Embryonic facial prominence (tissue), 1 donor: ENCODE data around the gene MN1.

Source experiments
- DNase-seq: peaks from one replicate; pipeline ENCODE4 v3.0.0-alpha.2; 2016; ENCODE audit errors: extremely low spot score

Gene MN1

DNA sequence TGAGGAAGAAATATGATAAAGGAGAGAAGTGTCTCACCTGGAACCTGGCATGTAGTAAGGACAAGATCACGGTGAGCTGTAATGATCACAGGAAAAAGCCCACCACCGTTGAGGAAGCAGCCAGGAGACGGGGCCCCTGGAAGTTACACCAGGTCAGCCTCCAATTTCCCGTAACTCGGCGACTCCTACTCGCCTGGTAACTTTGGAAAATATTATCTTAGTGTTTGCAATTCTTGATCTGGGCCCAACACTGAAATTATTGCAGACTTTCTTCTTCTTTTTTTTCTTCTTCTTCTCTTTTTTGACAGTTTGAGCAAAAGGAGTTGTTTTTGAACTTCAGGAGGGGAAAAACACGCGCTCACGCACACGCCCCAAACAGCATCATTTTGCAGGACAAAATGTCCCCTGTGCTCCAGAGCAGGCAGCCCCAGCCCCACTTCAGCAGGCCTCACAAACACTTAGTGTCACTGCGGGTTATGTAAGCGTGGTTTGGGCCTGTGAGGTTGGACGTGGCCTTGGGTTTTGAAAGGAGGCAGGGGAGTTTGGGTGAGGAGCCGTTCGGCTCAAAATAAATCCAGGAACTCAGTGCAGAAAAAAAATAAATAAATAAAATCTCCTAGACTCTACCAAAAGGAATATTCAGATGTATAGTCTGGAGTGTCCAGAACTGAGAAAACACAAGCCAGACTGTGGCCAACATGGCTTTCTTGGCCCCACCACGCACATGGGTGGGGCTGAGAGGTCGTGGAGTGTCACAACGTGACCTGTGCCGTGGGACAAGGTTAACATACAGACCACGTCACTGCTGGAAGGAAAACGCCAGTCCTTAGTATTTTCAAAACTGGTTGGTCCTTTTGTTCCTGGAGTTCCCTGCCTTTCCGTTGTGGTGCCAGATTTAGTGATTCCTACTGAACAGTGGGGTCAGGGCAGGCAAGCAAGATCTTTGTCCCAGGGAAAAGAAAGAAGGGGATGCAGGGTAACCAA lies 26.3 kb upstream of the MN1 start:
- DNase-seq: no peak

DNA sequence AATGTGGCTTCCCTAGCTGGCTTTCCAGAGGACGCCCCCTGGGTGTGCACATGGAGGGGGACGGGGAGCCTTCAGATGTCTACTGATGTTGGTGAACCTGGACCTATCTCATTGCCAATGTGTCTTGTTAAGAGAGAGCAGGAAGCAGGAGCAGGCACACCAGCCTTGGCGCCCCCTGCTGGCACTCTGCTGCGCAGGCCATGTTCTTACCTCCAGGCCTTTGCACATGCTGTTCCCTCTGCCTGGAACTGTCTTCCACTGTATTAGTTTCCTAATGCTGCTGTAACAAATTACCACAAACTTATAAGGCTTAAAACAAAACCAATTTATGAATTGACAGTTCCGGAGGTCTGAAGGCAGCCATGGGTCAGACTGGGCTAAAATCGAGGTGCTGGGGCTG lies 23.6 kb upstream of the MN1 start:
- DNase-seq: no peak

DNA sequence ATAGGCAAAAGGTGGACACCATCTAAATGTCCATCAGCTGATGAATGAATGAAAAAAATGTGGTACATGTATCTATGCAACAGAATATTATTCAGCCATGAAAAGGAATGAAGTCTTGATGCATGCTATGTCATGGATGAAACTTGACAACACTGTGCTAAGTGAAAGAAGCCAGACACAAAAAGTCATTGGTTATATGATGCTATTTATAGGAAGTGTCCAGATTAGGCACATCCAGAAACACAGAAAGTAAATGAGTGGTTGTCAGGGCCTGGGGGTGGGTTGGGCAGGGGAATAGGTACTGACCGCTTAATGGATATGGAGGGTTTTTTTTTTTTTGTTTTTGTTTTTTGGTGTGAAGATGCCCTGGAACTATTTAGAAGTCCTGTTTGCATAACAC lies 21.7 kb upstream of the MN1 start:
- DNase-seq: no peak

DNA sequence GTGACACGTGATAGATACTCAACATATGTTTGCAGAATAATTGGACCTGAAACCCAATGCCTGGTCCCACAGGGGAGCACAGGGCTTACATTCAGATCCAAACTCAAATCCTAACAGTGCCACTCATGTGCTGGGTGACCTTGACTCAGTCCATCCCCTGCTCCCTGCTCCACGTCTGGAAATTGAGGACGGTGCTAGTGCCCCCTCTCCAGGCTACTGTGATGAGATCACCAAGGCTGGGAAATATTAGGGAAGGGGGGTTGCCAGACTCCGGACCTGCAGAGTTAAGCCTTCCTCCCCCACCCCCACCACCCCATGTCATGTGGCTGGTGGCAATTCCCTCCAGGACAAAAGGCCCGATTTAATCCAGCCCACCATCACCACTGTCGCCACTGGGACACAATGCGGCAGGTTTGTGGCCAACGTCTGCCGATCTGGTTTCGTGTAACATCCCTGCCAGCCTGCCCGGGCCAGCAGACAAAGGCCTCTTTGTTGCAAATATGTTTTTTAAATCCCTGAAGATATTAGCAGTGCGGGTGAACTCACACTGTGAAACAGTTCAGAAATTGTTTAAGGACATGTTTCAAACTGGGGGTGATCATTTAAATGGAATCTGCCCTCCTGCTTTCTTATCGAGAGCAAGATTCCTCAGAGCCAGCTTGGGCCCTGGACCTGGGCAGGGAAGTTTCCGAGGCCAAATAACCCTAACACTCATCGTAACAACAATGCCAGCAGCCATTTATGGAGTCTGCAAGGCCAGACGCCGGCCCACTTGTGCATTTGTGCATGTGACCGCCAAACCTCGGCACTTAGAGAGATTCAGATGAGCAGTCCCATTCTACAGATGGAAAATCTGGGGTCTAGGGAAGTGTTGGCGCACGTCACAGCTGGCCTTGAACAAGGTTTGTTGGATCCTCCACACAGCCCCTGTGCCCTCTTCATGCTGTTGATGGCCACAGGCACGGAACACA lies 19.6 kb upstream of the MN1 start:
- no peak for DNase-seq

DNA sequence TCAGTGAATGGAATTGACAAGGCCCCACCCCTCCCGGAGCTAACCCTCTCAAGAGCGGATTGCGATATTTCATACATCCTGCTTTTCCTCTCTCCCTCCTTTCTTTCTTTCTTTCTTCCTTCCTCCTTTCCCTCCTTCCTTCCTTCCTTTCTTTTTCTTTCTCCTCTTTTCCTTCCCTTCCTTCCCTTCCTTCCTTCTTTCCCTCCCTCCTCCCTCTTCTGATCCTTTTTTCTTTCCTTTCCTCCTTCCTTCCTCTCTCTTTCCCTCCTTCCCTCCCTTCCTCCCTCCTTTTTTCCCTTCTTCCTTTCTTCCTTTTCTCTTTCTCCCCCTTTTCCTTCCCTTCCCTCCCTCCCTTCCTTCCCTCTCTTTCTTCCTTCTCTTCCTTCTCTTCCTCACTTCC lies 15.0 kb upstream of the MN1 start:
- DNase-seq: no peak

DNA sequence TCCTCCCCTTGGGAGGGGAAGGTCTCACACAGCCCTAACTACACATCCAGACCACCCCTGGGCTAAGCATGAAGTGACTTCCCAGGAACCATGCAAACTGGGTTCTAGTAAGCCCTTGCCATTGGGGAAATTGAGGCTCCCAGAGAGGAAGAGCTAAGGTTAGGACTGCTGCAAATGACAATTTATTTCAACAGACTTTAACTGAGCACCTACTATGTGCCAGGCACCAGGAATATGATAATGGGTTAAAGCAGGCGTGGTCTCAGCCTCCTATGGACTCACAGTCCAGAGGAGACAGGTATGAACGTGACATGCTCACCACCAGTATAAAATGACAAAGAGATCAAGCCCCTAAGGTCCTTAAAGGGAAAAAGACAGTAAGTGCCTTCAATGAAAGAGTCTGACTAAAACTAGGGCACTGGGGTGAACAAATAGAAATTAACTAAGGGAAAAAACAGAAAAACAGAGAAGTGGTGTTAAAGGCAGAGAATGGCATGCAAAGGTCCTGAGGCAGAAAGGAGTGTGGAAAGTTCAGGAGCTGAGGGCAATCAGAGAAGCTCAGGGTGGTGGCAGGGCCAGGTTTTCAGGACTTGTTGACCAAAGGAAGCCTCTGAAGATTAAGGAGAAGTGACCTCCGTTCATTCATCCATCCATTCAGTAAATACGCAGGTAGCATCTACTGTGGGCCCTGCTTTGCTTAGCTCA lies 14.4 kb upstream of the MN1 start:
- DNase-seq: no peak

DNA sequence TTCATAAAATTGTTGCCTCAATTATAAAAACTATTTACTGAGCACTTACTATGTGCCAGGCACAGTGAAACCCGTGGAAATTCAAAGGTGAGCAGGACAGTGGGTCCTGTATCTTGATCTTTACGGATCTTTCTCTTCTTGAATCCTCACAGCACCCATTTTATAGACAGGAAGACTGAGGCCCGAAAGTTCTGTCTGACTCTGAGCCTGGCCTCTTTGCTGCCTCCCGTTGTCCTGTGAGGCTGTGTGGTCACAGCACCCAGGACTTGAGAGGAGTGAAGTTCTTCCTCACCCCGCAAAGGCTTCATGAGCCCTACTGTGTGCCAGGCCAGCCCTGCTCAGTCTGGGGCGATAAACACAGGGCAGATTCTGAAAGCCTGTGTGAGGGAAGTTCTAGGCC lies 13.4 kb upstream of the MN1 start:
- no peak for DNase-seq

DNA sequence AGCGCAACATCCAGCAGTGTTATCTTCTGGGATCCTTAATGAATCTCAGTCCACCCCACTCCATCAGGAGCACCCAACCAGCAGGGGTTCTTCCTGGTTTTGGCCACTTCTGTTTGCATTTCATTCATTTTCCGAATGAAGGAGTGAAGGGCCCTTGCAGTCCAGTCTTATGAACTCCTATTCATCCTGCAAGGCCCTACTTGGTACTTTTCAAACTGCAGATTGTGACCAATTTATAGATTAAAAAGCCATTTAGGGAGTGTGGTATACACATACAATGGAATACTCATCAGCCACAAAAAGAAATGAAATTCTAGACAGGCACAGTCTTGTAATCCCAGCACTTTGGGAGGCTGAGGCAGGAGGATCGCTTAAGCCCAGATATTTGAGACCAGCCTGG lies 10.2 kb upstream of the MN1 start:
- DNase-seq: no peak

DNA sequence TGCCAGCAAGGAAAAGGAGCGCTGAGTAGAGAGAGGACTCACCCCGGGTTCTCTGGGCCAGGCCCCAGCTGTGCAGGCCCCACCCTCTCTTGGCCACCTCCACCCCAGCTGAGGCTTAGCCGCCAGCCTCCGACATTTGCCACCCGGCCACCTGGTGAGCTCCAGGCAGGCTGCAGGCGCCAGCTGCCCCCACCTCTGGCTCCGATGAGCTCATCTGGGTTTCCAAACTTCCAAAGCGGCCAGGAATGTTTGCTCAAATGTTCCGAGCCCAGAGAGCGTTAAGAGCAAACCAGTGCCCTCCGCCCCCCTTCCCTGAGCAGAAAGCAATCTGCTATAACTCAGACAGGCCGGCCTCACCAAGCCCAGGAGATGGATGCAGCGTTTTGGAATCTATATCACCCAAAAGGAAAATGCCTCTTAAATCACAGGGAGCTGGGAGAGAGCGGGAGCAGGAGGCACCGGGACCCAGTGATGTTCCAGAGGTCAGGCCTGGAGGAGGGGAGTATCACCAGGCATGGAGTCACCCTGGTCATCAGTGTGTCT lies 9.1 kb upstream of the MN1 start:
- DNase-seq: no peak

DNA sequence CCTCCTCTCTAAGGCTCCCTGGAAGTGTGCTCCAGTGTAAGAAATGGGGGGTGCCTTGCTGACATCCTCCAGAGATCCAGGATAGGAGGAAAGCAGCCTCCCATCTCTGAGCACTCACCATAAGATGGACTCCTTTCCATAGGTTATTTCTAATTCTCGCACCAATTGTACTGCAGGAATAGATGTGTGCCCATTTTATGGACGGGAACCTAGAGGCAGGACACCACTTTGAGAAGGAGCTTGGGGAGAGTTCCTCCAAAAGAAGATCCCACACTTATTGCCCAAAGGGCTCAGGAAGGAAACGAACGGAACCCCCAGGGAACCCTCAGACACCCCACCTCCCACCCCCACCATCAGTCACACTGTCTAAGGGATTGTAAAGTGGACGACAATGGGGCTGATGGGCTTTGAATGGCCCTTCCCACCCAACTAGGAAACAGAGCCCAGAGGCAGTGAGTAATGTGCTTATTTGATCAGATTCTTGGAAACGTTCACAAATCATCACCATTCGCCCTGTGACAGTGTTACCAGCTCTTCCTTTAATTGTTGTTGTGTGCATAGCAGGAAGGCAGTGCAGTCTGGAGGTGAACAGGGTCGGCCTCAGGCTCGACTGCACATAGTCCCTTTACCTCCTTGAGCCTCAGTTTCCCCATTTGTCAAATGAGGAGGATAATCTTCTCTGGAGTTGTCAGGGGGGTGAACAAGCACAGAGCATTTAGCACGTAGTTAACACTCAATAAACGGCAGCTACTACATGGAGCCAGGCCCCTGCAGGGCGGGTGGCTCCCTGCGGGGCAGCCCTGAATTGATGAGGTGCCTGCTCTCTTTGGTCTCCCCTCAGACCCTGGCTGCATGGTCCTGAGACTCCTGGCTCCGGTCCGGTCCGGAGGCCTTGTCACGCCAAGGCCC lies 8.4 kb upstream of the MN1 start:
- DNase-seq: peak; percentile 4

DNA sequence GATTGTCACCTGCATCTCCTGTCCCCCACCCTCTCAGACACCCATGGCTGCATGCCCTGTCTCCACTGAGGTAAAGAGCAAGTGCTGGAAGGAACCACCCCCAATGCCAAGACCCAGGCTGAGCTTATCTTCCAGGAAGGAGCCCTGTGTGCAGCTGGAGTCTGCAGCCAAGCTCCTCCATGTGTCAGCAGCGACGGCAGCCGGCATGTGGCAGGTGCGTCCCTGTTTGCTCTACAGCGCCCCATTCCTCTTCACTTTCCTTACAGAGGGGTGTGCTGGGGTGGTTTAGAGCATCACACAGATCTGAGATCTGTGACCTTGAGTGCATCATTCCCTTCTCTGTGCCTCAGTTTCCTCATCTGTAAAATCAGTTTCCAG lies 7.7 kb upstream of the MN1 start:
- peak; percentile 5 for DNase-seq

DNA sequence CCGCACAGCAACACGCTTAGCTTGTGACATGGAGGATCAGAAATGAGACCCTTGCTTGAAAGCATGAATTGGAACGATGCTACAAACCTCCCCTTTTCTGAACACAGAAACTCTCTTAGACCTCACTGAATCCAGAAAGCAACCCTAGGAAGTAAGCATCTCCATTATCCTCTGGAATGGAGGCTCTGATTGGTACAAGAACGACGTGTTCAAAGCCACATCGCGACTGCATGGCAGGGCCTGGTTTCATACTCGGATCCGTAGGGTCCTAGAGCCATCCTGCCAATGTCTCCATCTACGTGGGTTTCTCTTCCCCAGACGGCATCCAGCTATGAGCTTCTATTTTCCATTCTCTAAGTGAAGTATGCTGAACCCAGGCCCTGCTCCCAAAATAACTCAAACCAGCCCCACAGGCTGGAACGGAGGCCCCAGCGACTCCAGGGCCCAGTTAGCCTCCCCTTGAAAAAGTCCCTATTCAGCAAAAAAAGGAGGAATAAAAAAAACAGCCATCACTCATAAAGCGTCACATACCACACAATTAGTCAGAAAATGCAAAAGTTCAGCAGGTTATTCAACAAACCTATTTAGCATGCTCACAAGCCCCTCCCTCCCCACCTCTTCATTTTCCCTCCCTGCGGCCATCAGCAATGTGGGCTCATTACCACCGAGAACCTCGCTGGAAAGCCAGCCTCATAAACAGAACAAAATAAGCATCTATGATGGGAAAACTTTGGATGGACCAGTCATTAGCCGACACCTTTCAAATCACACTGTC lies 7.1 kb upstream of the MN1 start:
- no peak for DNase-seq

DNA sequence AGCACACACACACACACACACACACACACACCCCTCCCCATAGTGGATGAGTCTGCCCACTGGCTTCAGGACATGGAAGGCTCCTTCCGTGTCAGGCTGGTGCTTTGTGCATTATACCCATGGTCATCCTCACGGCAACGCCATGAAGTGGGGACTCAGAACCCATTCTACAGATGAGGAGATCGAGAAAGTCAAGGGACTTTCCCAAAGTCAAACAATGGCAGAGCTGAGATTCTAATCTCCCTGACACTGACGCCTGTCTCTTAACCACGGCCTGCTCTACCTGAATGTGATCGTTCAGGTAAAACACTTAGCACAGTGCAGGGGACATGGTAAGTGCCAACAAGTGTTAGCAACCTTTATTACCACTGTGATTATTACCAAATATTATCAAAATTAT lies 4.3 kb upstream of the MN1 start:
- no peak for DNase-seq

DNA sequence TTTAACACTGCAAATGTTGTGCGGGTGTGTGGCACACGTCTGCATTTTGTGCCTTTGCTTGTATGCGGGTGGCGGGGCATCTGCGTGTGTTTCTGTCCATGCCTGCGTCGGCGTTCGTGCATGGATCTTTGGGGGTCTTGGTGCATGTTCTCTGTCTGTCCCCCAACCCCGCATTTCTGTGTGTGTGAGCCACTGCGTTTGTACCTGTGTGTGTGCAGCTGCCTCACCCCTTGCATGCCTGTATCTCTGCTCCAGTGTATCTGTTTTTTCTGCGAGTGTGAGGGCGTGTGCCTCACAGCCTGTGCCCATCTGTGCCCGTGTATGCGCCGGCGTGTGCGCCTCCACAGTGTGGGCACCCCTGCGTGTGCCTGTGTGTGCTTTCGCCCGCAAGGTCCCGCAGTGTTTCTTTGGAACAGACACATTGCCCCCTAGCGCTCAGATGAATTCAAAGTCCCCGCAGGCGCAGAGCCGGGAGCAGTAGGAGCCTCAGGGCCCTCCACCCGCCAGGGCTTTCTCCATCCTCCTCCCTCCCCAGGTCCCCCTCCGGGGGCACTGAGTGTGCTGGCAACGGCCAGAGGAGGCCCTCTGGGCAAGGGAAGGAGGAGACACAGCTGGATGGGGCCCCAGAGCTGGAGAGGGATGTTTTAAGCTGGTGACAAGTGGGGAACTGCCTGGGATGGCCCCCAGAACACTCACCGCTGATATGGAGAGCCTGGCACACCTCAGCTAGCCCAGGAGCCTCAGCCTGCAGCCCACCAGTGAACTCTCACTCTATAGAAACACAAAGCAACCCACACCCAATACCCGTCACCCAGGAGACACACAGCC lies 3.1 kb upstream of the MN1 start:
- DNase-seq: peak; percentile 6

DNA sequence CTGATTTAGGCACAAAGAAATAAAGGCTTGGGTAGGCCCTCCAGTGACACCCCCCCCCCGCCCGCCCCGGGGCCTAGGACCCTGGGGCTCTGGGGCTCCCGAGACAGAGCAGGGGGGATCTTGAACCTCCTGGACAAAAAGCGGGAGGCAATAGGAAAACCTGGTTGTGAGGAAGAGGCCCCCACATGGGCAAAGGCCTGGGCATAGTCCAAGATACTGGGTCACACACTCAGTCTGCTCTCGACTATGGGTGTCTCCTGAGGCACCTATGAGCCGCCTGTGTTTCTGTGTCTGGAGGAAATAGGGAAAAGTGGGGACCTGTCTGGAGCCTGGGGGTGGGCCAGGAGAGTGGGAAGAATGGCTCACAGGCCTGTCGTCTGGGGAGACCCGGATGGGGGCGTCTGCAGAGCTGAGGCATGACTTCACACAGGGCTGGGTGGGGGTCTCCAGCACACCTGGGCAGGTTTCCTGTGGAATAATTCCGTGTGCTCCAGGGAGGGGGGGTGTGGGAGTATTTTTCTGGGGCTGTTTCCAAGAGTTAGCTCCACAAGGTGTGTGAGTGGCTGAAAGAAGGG lies 2.4 kb upstream of the MN1 start:
- DNase-seq: peak; percentile 4

DNA sequence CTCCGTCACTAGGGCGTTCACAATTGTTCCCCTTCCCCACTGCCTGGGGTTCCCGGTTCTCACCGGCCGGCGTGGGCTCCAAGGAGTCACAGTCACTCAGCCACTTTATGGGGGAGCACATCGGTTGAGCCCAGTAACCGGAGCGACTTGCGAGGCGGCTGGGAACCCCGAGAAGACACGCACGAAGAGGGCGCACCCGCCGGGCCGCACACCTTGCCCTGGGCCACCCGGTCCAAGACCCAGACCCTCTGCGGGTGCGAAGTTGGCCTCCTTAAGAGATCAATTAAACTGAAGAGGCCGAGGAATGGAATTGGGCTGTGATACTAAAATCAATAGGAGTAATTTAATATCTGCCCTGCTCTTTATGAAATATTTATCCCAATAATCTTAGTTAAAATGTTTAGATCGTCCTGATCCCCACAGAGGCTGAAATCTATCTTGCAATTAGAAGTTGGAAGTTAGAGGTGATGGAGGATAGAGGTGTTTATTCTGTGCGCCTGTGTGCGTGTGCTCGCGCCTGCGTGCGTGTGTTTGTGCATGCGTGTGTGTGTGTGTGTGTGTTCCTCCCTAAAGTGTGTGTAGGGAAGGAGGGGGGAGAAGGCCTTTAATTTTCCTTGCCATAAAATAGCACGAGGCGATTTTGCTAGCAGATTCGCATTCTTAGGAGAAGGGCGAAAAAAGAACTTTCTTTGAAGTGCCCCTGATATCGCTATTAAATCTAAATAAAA lies 954 bp upstream of the MN1 start:
- no peak for DNase-seq

DNA sequence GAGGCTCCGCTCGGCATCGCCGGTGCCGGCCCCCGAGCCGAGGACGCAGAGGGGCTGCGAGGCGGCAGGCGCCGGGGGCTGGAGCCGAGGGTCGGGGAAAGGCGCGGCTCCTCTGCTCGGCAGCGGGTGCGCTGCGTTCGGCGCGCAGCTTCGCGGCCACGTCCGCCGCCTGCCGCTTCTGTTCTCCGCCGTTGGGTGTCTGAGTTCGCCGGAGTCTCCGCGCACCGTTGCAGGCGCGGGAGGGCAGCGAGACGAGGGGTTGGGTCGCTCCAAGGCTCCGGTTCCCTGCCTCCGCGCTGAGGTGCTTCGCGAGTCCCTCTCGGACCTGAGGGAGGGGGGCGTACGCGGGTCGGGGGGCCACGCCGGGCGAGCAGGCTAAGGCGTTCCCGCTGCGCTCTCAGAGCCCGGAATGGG lies 347 bp downstream of the MN1 start:
- no peak for DNase-seq
